Calu3 (cell line): ENCODE results near the gene ACSF2. TPM values are rescaled to one million over a fixed set of nuclear protein-coding genes. Genes with fewer than 3 reads are reported as not detected.

Experiments used
- BruUV-seq: library from RNA; stranded (reverse); fragments of 400-500 nt; replicated peaks from 2 replicates; lab custom pipeline; 2021; lab: Mats Ljungman, UMichigan
- CTCF ChIA-PET: fragments of 300-600 bp; sonication (Branson Sonifier 250); formaldehyde crosslinking; loops from one replicate; lab custom pipeline; 2022; ENCODE audit warnings: antibody characterized with exemption; lab: Charles Lee
- DNase-seq: peaks from one replicate; pipeline ENCODE4 v3.0.0; 2022
- H3K27ac Mint-ChIP-seq: one replicate; pipeline ENCODE4 v1.8.0; 2022; ENCODE audit warnings: mixed read lengths; ENCODE audit not compliant: unreplicated experiment
- H3K27me3 Mint-ChIP-seq: one replicate; pipeline ENCODE4 v1.8.0; 2022; ENCODE audit warnings: mixed read lengths; ENCODE audit not compliant: unreplicated experiment
- H3K36me3 Mint-ChIP-seq: one replicate; pipeline ENCODE4 v1.8.0; 2022; ENCODE audit warnings: mild to moderate bottlenecking, moderate library complexity, mixed read lengths; ENCODE audit not compliant: insufficient read depth, unreplicated experiment
- H3K4me1 Mint-ChIP-seq: one replicate; pipeline ENCODE4 v1.8.0; 2022; ENCODE audit warnings: mild to moderate bottlenecking, low read depth, mixed read lengths; ENCODE audit not compliant: unreplicated experiment
- H3K4me3 Mint-ChIP-seq: one replicate; pipeline ENCODE4 v1.8.0; 2022; ENCODE audit warnings: mild to moderate bottlenecking, low read depth, moderate library complexity, mixed read lengths; ENCODE audit not compliant: unreplicated experiment
- H3K9me3 Mint-ChIP-seq: one replicate; pipeline ENCODE4 v1.8.0; 2022; ENCODE audit warnings: low read depth, mixed read lengths; ENCODE audit not compliant: unreplicated experiment
- CTCF ChIP-seq: fragments of 200-600 bp; IDR thresholded peaks from one replicate; pipeline ENCODE4 v1.8.0; 2022; ENCODE audit warnings: antibody characterized with exemption; ENCODE audit not compliant: unreplicated experiment
- intact Hi-C: fragments of 100-400 bp; cut with micrococcal nuclease; formaldehyde crosslinking; loops from one replicate; pipeline ENCODE4 v1.10.0; 2022; ENCODE audit not compliant: unreplicated experiment
- total RNA-seq: library from RNA; stranded (reverse); gene quantifications from 2 replicates; pipeline ENCODE4 v1.2.3, GENCODE V29; 2022

ACSF2 gene
- total RNA-seq, 1 experiment from 2014 or later, result 148 TPM

- peaks cover 15% of the 10 kb centered on the region for H3K36me3 Mint-ChIP-seq
These were observed 5.5 kb upstream of the ACSF2 start for GRCh38 chr17:50420419-50421112.

GRCh38 chr17:50421308-50422051, 4.5 kb upstream of the ACSF2 start:
- peaks cover 2% of the 10 kb centered on the region for H3K9me3 Mint-ChIP-seq
- intact Hi-C loops, result loop anchor here (5.0 kb wide), 1 partner anchor 56 kb away; the partner anchor contains the start of gene RSAD1
- DNase-seq, result no peak
- peaks cover 24% of the 10 kb centered on the region for H3K36me3 Mint-ChIP-seq
- no peak for TF ChIP-seq CTCF
- H3K4me3 Mint-ChIP-seq, result peak overlapping the region; percentile 20
- H3K27ac Mint-ChIP-seq, result no peak overlapping the region
- no peaks in the 10 kb centered on the region for H3K27me3 Mint-ChIP-seq
- CTCF ChIA-PET, result interaction anchor here (0.6 to 5.4 kb wide), 4 partner anchors 10 to 189 kb away, joined by 3 to 36 read pairs (median 3); partner anchors contain the start of gene LRRC59
- BruUV-seq, result no TSS peak
- H3K4me1 Mint-ChIP-seq, result peaks cover 44% of the 10 kb centered on the region

More at GRCh38 chr17:50420419-50421112, 5.5 kb upstream of the ACSF2 start:
- intact Hi-C loops, result loop anchor here (5.0 kb wide), 1 partner anchor 57 kb away; the partner anchor contains the start of gene RSAD1
- no peak for DNase-seq
- Mint-ChIP-seq H3K27me3 (no peaks in the 10 kb centered on the region), H3K4me1 (peaks cover 39% of the 10 kb centered on the region), H3K27ac (no peak overlapping the region), H3K9me3 (peaks cover 2% of the 10 kb centered on the region), H3K4me3 (no peak overlapping the region)
- BruUV-seq, result no TSS peak
- no peak for TF ChIP-seq CTCF
- CTCF ChIA-PET, result interaction anchor here (1.2 to 5.4 kb wide), 2 partner anchors 11 to 23 kb away, joined by 3 to 36 read pairs; partner anchors contain the start of gene LRRC59

DNA sequence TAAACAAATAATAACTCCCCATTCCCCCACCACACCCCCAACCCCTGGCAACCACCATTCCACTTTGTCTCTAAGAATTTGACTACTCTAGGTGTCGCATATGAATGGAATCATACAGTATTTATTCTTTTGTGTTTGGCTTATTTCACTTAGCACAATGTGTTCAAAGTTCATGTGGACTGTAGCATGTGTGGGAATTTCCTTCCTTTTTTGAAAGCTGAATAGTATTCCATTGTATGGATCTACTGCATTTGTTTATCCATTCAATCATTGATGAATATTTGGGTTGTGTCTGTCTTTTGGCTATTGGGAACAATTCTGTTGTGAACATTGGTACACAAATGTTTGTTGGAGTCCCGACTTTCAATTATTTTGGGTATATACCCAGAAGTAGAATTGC, 3.3 kb upstream of the ACSF2 start:
- no peaks in the 10 kb centered on the region for H3K27me3 Mint-ChIP-seq
- no peak overlapping the region for H3K4me3 Mint-ChIP-seq
- H3K9me3 Mint-ChIP-seq, result peaks cover 2% of the 10 kb centered on the region
- peaks cover 36% of the 10 kb centered on the region for H3K36me3 Mint-ChIP-seq
- H3K27ac Mint-ChIP-seq, result peak overlapping the region; percentile 88
- no peak for DNase-seq
- no peak for TF ChIP-seq CTCF
- intact Hi-C loops, result loop anchor here (5.0 kb wide), 1 partner anchor 55 kb away; the partner anchor contains the start of gene RSAD1
- CTCF ChIA-PET, result interaction anchor here (0.7 to 5.4 kb wide), 2 partner anchors 25 to 225 kb away, joined by 15 to 36 read pairs; partner anchors contain the start of gene LRRC59
- H3K4me1 Mint-ChIP-seq, result peaks cover 56% of the 10 kb centered on the region
- no TSS peak for BruUV-seq

- H3K27me3 Mint-ChIP-seq, result no peaks in the 10 kb centered on the region
- CTCF ChIA-PET, result interaction anchor here (0.6 to 5.4 kb wide), 3 partner anchors 26 to 211 kb away, joined by 3 to 36 read pairs (median 4); partner anchors contain the start of gene LRRC59
These were observed 2.4 kb upstream of the ACSF2 start for GRCh38 chr17:50423553-50424159.

More at GRCh38 chr17:50423553-50424159, 2.4 kb upstream of the ACSF2 start:
- peaks cover 2% of the 10 kb centered on the region for H3K9me3 Mint-ChIP-seq
- intact Hi-C loops, result loop anchor here (5.0 kb wide), 1 partner anchor 54 kb away; the partner anchor contains the start of gene RSAD1
- BruUV-seq, result no TSS peak
- peaks cover 36% of the 10 kb centered on the region for H3K36me3 Mint-ChIP-seq
- H3K4me3 Mint-ChIP-seq, result peak overlapping the region; percentile 87
- no peak for TF ChIP-seq CTCF
- peak overlapping the region; percentile 88 for H3K27ac Mint-ChIP-seq
- peak; percentile 97 for DNase-seq
- H3K4me1 Mint-ChIP-seq, result peaks cover 62% of the 10 kb centered on the region
